H9 (cell line): ENCODE results near the gene B3GALNT2. TPM values are rescaled to one million over a fixed set of nuclear protein-coding genes. Genes with fewer than 3 reads are reported as not detected.

Source experiments
- DNase-seq: peaks from one replicate; pipeline ENCODE4 v3.0.0-alpha.2; 2017
- H2AFZ ChIP-seq: one replicate; pipeline ENCODE4 v1.6.1; 2013; ENCODE audit warnings: mild to moderate bottlenecking, low read length, control low read depth, moderate library complexity
- H2AK5ac ChIP-seq: 2 replicates; pipeline ENCODE4 v1.6.1; 2013; ENCODE audit warnings: low read length, control low read depth, mixed read lengths; ENCODE audit not compliant: insufficient read length
- H2BK120ac ChIP-seq: one replicate; pipeline ENCODE4 v1.6.1; 2013; ENCODE audit warnings: low read depth, mild to moderate bottlenecking, low read length, control low read depth, inconsistent platforms; ENCODE audit not compliant: poor library complexity, severe bottlenecking
- H2BK12ac ChIP-seq: 2 replicates; pipeline ENCODE4 v1.6.1; 2013; ENCODE audit warnings: low read length, control low read depth, mixed read lengths, low read depth; ENCODE audit not compliant: insufficient read length
- H2BK15ac ChIP-seq: 2 replicates; pipeline ENCODE4 v1.6.1; 2013; ENCODE audit warnings: low read depth, low read length, control low read depth
- H2BK20ac ChIP-seq: one replicate; pipeline ENCODE4 v1.6.1; 2013; ENCODE audit warnings: low read depth, mild to moderate bottlenecking, low read length, control low read depth, inconsistent platforms; ENCODE audit not compliant: poor library complexity, severe bottlenecking
- H2BK5ac ChIP-seq: 2 replicates; pipeline ENCODE4 v1.6.1; 2013; ENCODE audit warnings: low read length, control low read depth, mixed read lengths; ENCODE audit not compliant: insufficient read length
- H3K14ac ChIP-seq: 2 replicates; pipeline ENCODE4 v1.6.1; 2013; ENCODE audit warnings: low read length, control low read depth; ENCODE audit not compliant: insufficient read depth
- H3K18ac ChIP-seq: 2 replicates; pipeline ENCODE4 v1.6.1; 2013; ENCODE audit warnings: low read depth, mild to moderate bottlenecking, mixed read lengths, low read length, control low read depth; ENCODE audit not compliant: insufficient read length
- H3K23ac ChIP-seq: 2 replicates; pipeline ENCODE4 v1.6.1; 2013; ENCODE audit warnings: low read length, control low read depth, mixed read lengths, low read depth; ENCODE audit not compliant: insufficient read length
- H3K23me2 ChIP-seq: 2 replicates; pipeline ENCODE4 v1.6.1; 2013; ENCODE audit warnings: low read depth, mild to moderate bottlenecking, mixed read lengths, low read length, control low read depth; ENCODE audit not compliant: insufficient read length, poor library complexity, severe bottlenecking
- H3K27ac ChIP-seq: 2 replicates; pipeline ENCODE4 v1.5.1; 2013; ENCODE audit warnings: low read length, control low read depth, mixed read lengths, low read depth; ENCODE audit not compliant: insufficient read length
- H3K27me3 ChIP-seq: 2 replicates; pipeline ENCODE4 v1.6.1; 2013; ENCODE audit warnings: low read length, control low read depth, inconsistent platforms; ENCODE audit not compliant: insufficient read depth
- H3K4ac ChIP-seq: 2 replicates; pipeline ENCODE4 v1.6.1; 2013; ENCODE audit warnings: low read depth, mild to moderate bottlenecking, control low read depth, inconsistent platforms, low read length, moderate library complexity
- H3K4me1 ChIP-seq: 2 replicates; pipeline ENCODE4 v1.6.1; 2013; ENCODE audit warnings: low read length, control low read depth, inconsistent platforms; ENCODE audit not compliant: insufficient read depth
- H3K4me2 ChIP-seq: 2 replicates; pipeline ENCODE4 v1.6.1; 2013; ENCODE audit warnings: low read length, control low read depth, mixed read lengths; ENCODE audit not compliant: insufficient read length, insufficient read depth
- H3K56ac ChIP-seq: 2 replicates; pipeline ENCODE4 v1.6.1; 2013; ENCODE audit warnings: low read depth, mild to moderate bottlenecking, mixed read lengths, low read length, control low read depth; ENCODE audit not compliant: insufficient read length
- H3K79me1 ChIP-seq: 2 replicates; pipeline ENCODE4 v1.6.1; 2013; ENCODE audit warnings: low read depth, mild to moderate bottlenecking, moderate library complexity, low read length, control low read depth, inconsistent platforms; ENCODE audit not compliant: insufficient read depth, poor library complexity, severe bottlenecking
- H3K79me2 ChIP-seq: 2 replicates; pipeline ENCODE4 v1.6.1; 2013; ENCODE audit warnings: low read length, control low read depth, inconsistent platforms; ENCODE audit not compliant: insufficient read depth
- H3K9ac ChIP-seq: 2 replicates; pipeline ENCODE4 v1.6.1; 2013; ENCODE audit warnings: low read length, control low read depth, mixed read lengths; ENCODE audit not compliant: insufficient read length; ENCODE audit errors: extremely low read depth
- H3K9me3 ChIP-seq: one replicate; pipeline ENCODE4 v1.6.1; 2013; ENCODE audit warnings: low read depth, low read length, inconsistent platforms; ENCODE audit not compliant: control insufficient read depth
- H3T11ph ChIP-seq: one replicate; pipeline ENCODE4 v1.6.1; 2013; ENCODE audit warnings: mild to moderate bottlenecking, low read length, control low read depth, inconsistent platforms
- H4K20me1 ChIP-seq: one replicate; pipeline ENCODE4 v1.6.1; 2013; ENCODE audit not compliant: control insufficient read depth, insufficient read length, insufficient read depth
- H4K5ac ChIP-seq: 2 replicates; pipeline ENCODE4 v1.6.1; 2013; ENCODE audit warnings: low read depth, mild to moderate bottlenecking, mixed read lengths, low read length, control low read depth; ENCODE audit not compliant: insufficient read length
- H4K8ac ChIP-seq: replicated peaks from 2 replicates; pipeline ENCODE4 v1.6.1; 2013; ENCODE audit warnings: low read length, control low read depth, mixed read lengths, low read depth; ENCODE audit not compliant: insufficient read length
- H4K91ac ChIP-seq: 2 replicates; pipeline ENCODE4 v1.6.1; 2013; ENCODE audit warnings: low read depth, mild to moderate bottlenecking, moderate library complexity, mixed read lengths, low read length, control low read depth; ENCODE audit not compliant: insufficient read length
- H3K27ac Mint-ChIP-seq, 3 experiments: 2 replicates in 2 of 3; 3 replicates in 1 of 3; pipeline ENCODE4 v1.8.0; 2020 to 2021; ENCODE audit warnings: mixed read lengths in 3 of 3, mild to moderate bottlenecking in 1 of 3, moderate library complexity in 1 of 3
- H3K27me3 Mint-ChIP-seq: 2 replicates; pipeline ENCODE4 v1.8.0; 2021; ENCODE audit warnings: low read depth, mild to moderate bottlenecking, moderate library complexity, mixed read lengths
- H3K36me3 Mint-ChIP-seq, 3 experiments: 2 replicates in 2 of 3; 3 replicates in 1 of 3; pipeline ENCODE4 v1.8.0; 2020 to 2021; ENCODE audit warnings: low read depth in 3 of 3, mixed read lengths in 3 of 3; ENCODE audit not compliant: insufficient read depth in 1 of 3
- H3K4me1 Mint-ChIP-seq, 2 experiments: 2 replicates each; pipeline ENCODE4 v1.8.0; 2020; ENCODE audit warnings: mixed read lengths in 2 of 2
- H3K4me3 Mint-ChIP-seq, 2 experiments: 2 replicates in 1 of 2; 3 replicates in 1 of 2; pipeline ENCODE4 v1.8.0; 2020 to 2021; ENCODE audit warnings: mild to moderate bottlenecking in 2 of 2, mixed read lengths in 2 of 2, moderate library complexity in 1 of 2
- H3K9me3 Mint-ChIP-seq, 2 experiments: 2 replicates in 1 of 2; 3 replicates in 1 of 2; pipeline ENCODE4 v1.8.0; 2020; ENCODE audit warnings: mild to moderate bottlenecking in 2 of 2, mixed read lengths in 2 of 2, moderate library complexity in 1 of 2
- CTCF ChIP-seq: fragments of 200-600 bp; sonication (generic); conservative IDR thresholded peaks from 3 replicates; pipeline ENCODE4 v1.8.0; 2021; ENCODE audit warnings: antibody characterized with exemption, mild to moderate bottlenecking
- WGBS: extraction: QIAGEN DNeasy Blood & Tissue Kit; methylation state at CpG from one replicate; pipeline ENCODE4 v1.1.7; 2013; ENCODE audit warnings: missing lambda C conversion rate, low lambda C conversion rate, mixed read lengths; ENCODE audit not compliant: insufficient read length; ENCODE audit errors: extremely low coverage; 5-methylcytosine and 5-hydroxymethylcytosine counted together
- total RNA-seq: library from RNA; stranded (reverse); gene quantifications from 2 replicates; pipeline ENCODE4 v1.2.1, GENCODE V29; 2021

Gene B3GALNT2
- total RNA-seq, 1 experiment from 2014 or later = 27.8 TPM

- DNase-seq = no peak
- H3K9me3 Mint-ChIP-seq = no peaks in the 10 kb centered on the region
- Histone ChIP-seq H3K79me2 (no peaks in the 10 kb centered on the region), H2AFZ (no peak overlapping the region), H3K4me2 (no peak overlapping the region), H3K23ac (no peak overlapping the region), H2AK5ac (no peak overlapping the region), H2BK12ac (no peak overlapping the region), H2BK20ac (no peak overlapping the region), H4K5ac (no peak overlapping the region), H3K56ac (no peak overlapping the region), H3K9me3 (no peaks in the 10 kb centered on the region), H4K8ac (no peak overlapping the region), H3K79me1 (peaks cover 4% of the 10 kb centered on the region), H3T11ph (no peak overlapping the region), H2BK5ac (no peak overlapping the region), H3K4ac (no peak overlapping the region), H3K27me3 (no peaks in the 10 kb centered on the region), H3K14ac (no peak overlapping the region), H2BK120ac (no peak overlapping the region), H3K18ac (no peak overlapping the region), H2BK15ac (no peak overlapping the region), H3K9ac (no peak overlapping the region), H3K23me2 (no peaks in the 10 kb centered on the region), H4K91ac (no peak overlapping the region), H3K4me1 (no peaks in the 10 kb centered on the region; the same call in 1 of the 2 replicates), H3K27ac (no peak overlapping the region), H4K20me1 (no peaks in the 10 kb centered on the region)
- no peak for TF ChIP-seq CTCF
- peaks cover 2 to 3% of the 10 kb centered on the region in 2 experiments; a peak in 2 of 4 replicates for H3K4me1 Mint-ChIP-seq
- no peak overlapping the region for H3K4me3 Mint-ChIP-seq
- WGBS = no CpG with 5 or more reads among the region's 5 CpGs
- H3K27me3 Mint-ChIP-seq = no peaks in the 10 kb centered on the region
- peaks cover 5 to 13% (median 11%) of the 10 kb centered on the region in 3 experiments; a peak in 5 of 7 replicates for H3K36me3 Mint-ChIP-seq
- H3K27ac Mint-ChIP-seq = peak overlapping the region in 2 of 3 experiments; percentile 43 to 50; a peak in 1 of 7 replicates
Observed at GRCh38 chr1:235404190-235404589, 100.1 kb downstream of the B3GALNT2 start.
